ENCODE measurements around the gene TBC1D5.

DNA sequence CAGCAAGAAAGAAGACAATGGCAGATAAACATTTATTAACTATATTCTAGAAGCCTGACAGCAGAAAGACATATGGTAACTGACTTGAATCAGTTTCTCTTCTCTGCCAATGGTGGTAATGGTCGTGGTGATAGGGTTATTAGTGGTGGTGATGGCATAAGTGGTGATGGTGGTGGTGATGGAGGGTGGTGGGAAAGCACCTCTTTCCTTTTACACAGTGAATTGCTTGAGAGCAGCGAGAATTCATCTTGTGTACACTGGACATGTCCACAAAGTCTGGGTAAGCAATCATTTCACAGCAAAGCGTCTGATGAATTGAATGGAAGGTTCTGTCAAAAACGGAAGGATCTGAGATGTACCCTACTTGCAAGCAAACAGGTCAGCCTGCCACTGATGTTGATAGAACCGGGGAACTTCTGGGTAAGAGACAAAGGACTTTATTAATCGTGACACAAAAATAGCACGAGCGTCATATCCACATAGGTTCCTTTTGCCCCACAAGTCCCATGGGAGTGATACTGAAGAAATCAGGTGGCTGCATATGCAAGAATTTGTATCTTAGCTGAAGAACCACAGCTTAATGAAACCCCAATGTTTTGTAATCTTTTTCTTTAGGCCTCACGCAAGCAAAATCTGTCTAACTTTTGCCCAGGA, 23.5 kb upstream of the TBC1D5 start:
- TF ChIP-seq TAF1 (IDR thresholded peaks at IDR 0.05; ENCODE audit: low read depth, low read length) (no peak), POLR2AphosphoS5 (IDR thresholded peaks at IDR 0.05; ENCODE audit: low read depth, low read length) (no peak), POLR2A (IDR thresholded peaks at IDR 0.05; ENCODE audit: low read depth, low read length) (no peak)
